PC-3 (cell line): ENCODE data around the gene CHD6. TPM values are rescaled to one million over a fixed set of nuclear protein-coding genes. Genes with fewer than 3 reads are reported as not detected.

Source experiments
- ATAC-seq: fragments of 200-7000 bp; cut with Tn5 transposase; 2 replicates; pipeline ENCODE4 v1.9.1; 2020; ENCODE audit warnings: mild to moderate bottlenecking, moderate library complexity
- BruUV-seq: library from RNA; stranded (reverse); fragments of 400-500 nt; replicated peaks from 2 replicates; lab custom pipeline; 2021; lab: Mats Ljungman, UMichigan
- CTCF ChIA-PET: fragments of 300-600 bp; sonication (Branson Sonifier 250); formaldehyde crosslinking; loops from one replicate; lab custom pipeline; 2022; ENCODE audit warnings: antibody characterized with exemption; lab: Charles Lee
- POLR2A ChIA-PET: fragments of 300-600 bp; sonication (Branson Sonifier 250); formaldehyde crosslinking; loops from one replicate; lab custom pipeline; 2022; ENCODE audit warnings: antibody characterized with exemption; ENCODE audit not compliant: unreplicated experiment; lab: Charles Lee
- DNase-seq: peaks from one replicate; pipeline ENCODE4 v3.0.0-alpha.2; 2015
- H2AFZ ChIP-seq: fragments of 300-600 bp; sonication (generic); 2 replicates; pipeline ENCODE4 v1.6.0; 2016; ENCODE audit warnings: antibody characterized with exemption, low read length
- H3F3A ChIP-seq: fragments of 300-600 bp; sonication (generic); one replicate; pipeline ENCODE4 v1.6.0; 2017; ENCODE audit warnings: antibody characterized with exemption, low read length, control low read depth, mild to moderate bottlenecking; ENCODE audit not compliant: unreplicated experiment
- H3K27ac ChIP-seq: fragments of 300-600 bp; sonication (generic); 2 replicates; pipeline ENCODE4 v1.5.1; 2016; ENCODE audit warnings: mild to moderate bottlenecking, low read length
- H3K27me3 ChIP-seq: fragments of 300-600 bp; sonication (generic); 2 replicates; pipeline ENCODE4 v1.6.1; 2016; ENCODE audit warnings: low read length, mixed read lengths
- H3K36me3 ChIP-seq: fragments of 300-600 bp; sonication (generic); 2 replicates; pipeline ENCODE4 v1.6.1; 2016; ENCODE audit warnings: low read depth, mixed run types, low read length, mixed read lengths
- H3K4me1 ChIP-seq: fragments of 300-600 bp; sonication (generic); 2 replicates; pipeline ENCODE4 v1.5.1; 2016; ENCODE audit warnings: low read length; ENCODE audit not compliant: insufficient read depth
- H3K4me2 ChIP-seq: fragments of 300-600 bp; sonication (generic); 2 replicates; pipeline ENCODE4 v1.6.0; 2016; ENCODE audit warnings: low read length
- H3K4me3 ChIP-seq: fragments of 300-600 bp; sonication (generic); 2 replicates; pipeline ENCODE4 v1.5.1; 2016; ENCODE audit warnings: mild to moderate bottlenecking, low read length, mixed read lengths
- H3K79me2 ChIP-seq: fragments of 300-600 bp; sonication (generic); 2 replicates; pipeline ENCODE4 v1.6.1; 2017; ENCODE audit warnings: low read length, mixed read lengths
- H3K9ac ChIP-seq: fragments of 300-600 bp; sonication (generic); 2 replicates; pipeline ENCODE4 v1.6.0; 2016; ENCODE audit warnings: mild to moderate bottlenecking, low read length
- H3K9me2 ChIP-seq: fragments of 300-600 bp; sonication (generic); replicated peaks from 2 replicates; pipeline ENCODE4 v1.6.1; 2016; ENCODE audit warnings: mixed run types, low read length, mixed read lengths
- H3K9me3 ChIP-seq: fragments of 300-600 bp; sonication (generic); 2 replicates; pipeline ENCODE4 v1.6.1; 2016; ENCODE audit warnings: low read length, mixed read lengths
- H4K20me1 ChIP-seq: fragments of 300-600 bp; sonication (generic); 2 replicates; pipeline ENCODE4 v1.6.1; 2016; ENCODE audit warnings: low read length, mixed read lengths
- EZH2 ChIP-seq: fragments of 300-600 bp; sonication (generic); IDR thresholded peaks from one replicate; pipeline ENCODE4 v1.6.1; 2017; ENCODE audit warnings: antibody characterized with exemption, mild to moderate bottlenecking, low read length; ENCODE audit not compliant: unreplicated experiment
- EZH2phosphoT487 ChIP-seq: fragments of 300-600 bp; sonication (generic); IDR thresholded peaks from 2 replicates; pipeline ENCODE4 v1.6.1; 2018; ENCODE audit warnings: mild to moderate bottlenecking, antibody characterized with exemption, low read length, borderline replicate concordance
- intact Hi-C: fragments of 100-400 bp; cut with micrococcal nuclease; formaldehyde crosslinking; loops from 2 replicates; pipeline ENCODE4 v1.9.0; 2023
- total RNA-seq: library from RNA; depleted of rRNA; stranded (reverse); fragments of >200 nt; gene quantifications from 2 replicates; pipeline ENCODE4 v1.2.3, GENCODE V29; 2014
- TF ChIP-seq, protein P1 (sequence below): fragments of 300-600 bp; sonication (generic); conservative IDR thresholded peaks from 2 replicates; pipeline ENCODE4 v1.5.1; 2017; ENCODE audit warnings: antibody characterized with exemption, low read depth, mild to moderate bottlenecking, low read length

The CHD6 gene
- total RNA-seq, 1 experiment from 2014 or later: 19.5 TPM

GRCh38 chr20:41616228-41616627 is 1.9 kb downstream of the CHD6 start:
- Histone ChIP-seq H3K9me2 (no peaks in the 10 kb centered on the region), H3K79me2 (peaks cover 64% of the 10 kb centered on the region), H2AFZ (no peak overlapping the region), H3K4me3 (peak overlapping the region; percentile 74), H3K4me1 (peaks cover 15% of the 10 kb centered on the region), H3K9me3 (no peaks in the 10 kb centered on the region), H3F3A (no peaks in the 10 kb centered on the region), H3K27me3 (no peaks in the 10 kb centered on the region), H3K36me3 (no peaks in the 10 kb centered on the region), H3K27ac (no peak overlapping the region), H3K9ac (no peak overlapping the region), H4K20me1 (peaks cover 42% of the 10 kb centered on the region), H3K4me2 (peak overlapping the region; percentile 84)
- no TSS peak for BruUV-seq
- POLR2A ChIA-PET: interaction anchor here (0.7 kb wide), 1 partner anchor 497 kb away, joined by 4 read pairs; no protein-coding TSS in a partner anchor
- intact Hi-C loops: loop anchor here (5.0 kb wide), 3 partner anchors 134 to 479 kb away; partner anchors contain the start of genes LPIN3 and PLCG1
- TF ChIP-seq EZH2phosphoT487 (no peak), EZH2 (no peak)
- TF ChIP-seq, protein P1, sequence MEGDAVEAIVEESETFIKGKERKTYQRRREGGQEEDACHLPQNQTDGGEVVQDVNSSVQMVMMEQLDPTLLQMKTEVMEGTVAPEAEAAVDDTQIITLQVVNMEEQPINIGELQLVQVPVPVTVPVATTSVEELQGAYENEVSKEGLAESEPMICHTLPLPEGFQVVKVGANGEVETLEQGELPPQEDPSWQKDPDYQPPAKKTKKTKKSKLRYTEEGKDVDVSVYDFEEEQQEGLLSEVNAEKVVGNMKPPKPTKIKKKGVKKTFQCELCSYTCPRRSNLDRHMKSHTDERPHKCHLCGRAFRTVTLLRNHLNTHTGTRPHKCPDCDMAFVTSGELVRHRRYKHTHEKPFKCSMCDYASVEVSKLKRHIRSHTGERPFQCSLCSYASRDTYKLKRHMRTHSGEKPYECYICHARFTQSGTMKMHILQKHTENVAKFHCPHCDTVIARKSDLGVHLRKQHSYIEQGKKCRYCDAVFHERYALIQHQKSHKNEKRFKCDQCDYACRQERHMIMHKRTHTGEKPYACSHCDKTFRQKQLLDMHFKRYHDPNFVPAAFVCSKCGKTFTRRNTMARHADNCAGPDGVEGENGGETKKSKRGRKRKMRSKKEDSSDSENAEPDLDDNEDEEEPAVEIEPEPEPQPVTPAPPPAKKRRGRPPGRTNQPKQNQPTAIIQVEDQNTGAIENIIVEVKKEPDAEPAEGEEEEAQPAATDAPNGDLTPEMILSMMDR: no peak
- DNase-seq: no peak
- CTCF ChIA-PET: no interaction called here
- ATAC-seq: no peak

DNA sequence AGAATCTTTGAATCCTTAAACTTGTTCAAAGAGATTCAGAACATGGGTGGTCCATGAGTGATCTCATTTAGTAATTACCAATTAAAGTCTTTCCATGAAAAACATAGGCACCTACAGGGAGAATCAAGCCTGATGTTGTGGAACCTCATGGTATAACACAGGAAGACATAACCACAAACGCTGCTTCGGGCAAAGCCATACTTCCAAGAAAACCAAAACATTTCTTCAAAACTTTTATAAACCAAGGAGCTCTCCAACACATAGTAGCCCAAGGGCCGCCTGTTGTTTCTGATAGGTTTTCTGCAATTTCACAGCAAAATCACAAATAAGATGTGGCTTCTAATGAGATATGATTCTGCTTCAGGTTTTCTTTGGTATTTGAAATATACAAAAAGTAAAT is 2.5 kb downstream of the CHD6 start:
- no peaks in the 10 kb centered on the region for H3K27me3 ChIP-seq
- peaks cover 42% of the 10 kb centered on the region for H4K20me1 ChIP-seq
- ChIA-PET CTCF (no interaction called here), POLR2A (interaction anchor here (0.7 kb wide), 1 partner anchor 496 kb away, joined by 4 read pairs; no protein-coding TSS in a partner anchor)
- H3K36me3 ChIP-seq: no peaks in the 10 kb centered on the region
- no peak overlapping the region for H3K27ac ChIP-seq
- peaks cover 15% of the 10 kb centered on the region for H3K4me1 ChIP-seq
- no peaks in the 10 kb centered on the region for H3K9me3 ChIP-seq
- BruUV-seq: no TSS peak
- H3K79me2 ChIP-seq: peaks cover 70% of the 10 kb centered on the region
- TF ChIP-seq EZH2 (no peak), EZH2phosphoT487 (no peak)
- TF ChIP-seq, protein P1: no peak
- no peak overlapping the region for H3K9ac ChIP-seq
- intact Hi-C loops: loop anchor here (5.0 kb wide), 3 partner anchors 133 to 478 kb away; partner anchors contain the start of genes LPIN3 and PLCG1
- ATAC-seq (no peak), DNase-seq (no peak)
- no peaks in the 10 kb centered on the region for H3F3A ChIP-seq
- H2AFZ ChIP-seq: no peak overlapping the region
- H3K4me2 ChIP-seq: no peak overlapping the region
- H3K4me3 ChIP-seq: no peak overlapping the region
- no peaks in the 10 kb centered on the region for H3K9me2 ChIP-seq

- H3K9me3 ChIP-seq: no peaks in the 10 kb centered on the region
- no peak overlapping the region for H3K27ac ChIP-seq
- peaks cover 73% of the 10 kb centered on the region for H3K79me2 ChIP-seq
- no peaks in the 10 kb centered on the region for H3F3A ChIP-seq
- no peak overlapping the region for H3K4me2 ChIP-seq
- no peaks in the 10 kb centered on the region for H3K27me3 ChIP-seq
- H3K4me3 ChIP-seq: no peak overlapping the region
- POLR2A ChIA-PET: interaction anchor here (0.7 kb wide), 1 partner anchor 78 kb away, joined by 6 read pairs; no protein-coding TSS in a partner anchor
- ATAC-seq (no peak), DNase-seq (no peak)
- no TSS peak for BruUV-seq
- H2AFZ ChIP-seq: no peak overlapping the region
- no peaks in the 10 kb centered on the region for H3K36me3 ChIP-seq
- peaks cover 42% of the 10 kb centered on the region for H4K20me1 ChIP-seq
- intact Hi-C loops: loop anchor here (5.0 kb wide), 3 partner anchors 133 to 478 kb away; partner anchors contain the start of genes LPIN3 and PLCG1
- peaks cover 15% of the 10 kb centered on the region for H3K4me1 ChIP-seq
- TF ChIP-seq EZH2 (no peak), EZH2phosphoT487 (no peak)
- TF ChIP-seq, protein P1: no peak
- H3K9me2 ChIP-seq: no peaks in the 10 kb centered on the region
- CTCF ChIA-PET: no interaction called here
- H3K9ac ChIP-seq: no peak overlapping the region
Observed at GRCh38 chr20:41615110-41615509, 3.1 kb downstream of the CHD6 start.
